DOHH2 (cell line): ENCODE measurements around the gene RNASE12.

Source experiments
- EZH2phosphoT487 ChIP-seq: fragments of 200-600 bp; sonication (generic); IDR thresholded peaks from 2 replicates; pipeline ENCODE4 v1.6.1; 2017; ENCODE audit warnings: borderline replicate concordance, mild to moderate bottlenecking, antibody characterized with exemption, low read length, moderate library complexity, mixed read lengths
- TF ChIP-seq, protein P1 (sequence below): fragments of 200-600 bp; sonication (generic); IDR thresholded peaks from one replicate; pipeline ENCODE4 v1.5.1; 2014; ENCODE audit warnings: antibody characterized with exemption, mild to moderate bottlenecking, low read depth, low read length; ENCODE audit not compliant: poor library complexity, severe bottlenecking

DNA sequence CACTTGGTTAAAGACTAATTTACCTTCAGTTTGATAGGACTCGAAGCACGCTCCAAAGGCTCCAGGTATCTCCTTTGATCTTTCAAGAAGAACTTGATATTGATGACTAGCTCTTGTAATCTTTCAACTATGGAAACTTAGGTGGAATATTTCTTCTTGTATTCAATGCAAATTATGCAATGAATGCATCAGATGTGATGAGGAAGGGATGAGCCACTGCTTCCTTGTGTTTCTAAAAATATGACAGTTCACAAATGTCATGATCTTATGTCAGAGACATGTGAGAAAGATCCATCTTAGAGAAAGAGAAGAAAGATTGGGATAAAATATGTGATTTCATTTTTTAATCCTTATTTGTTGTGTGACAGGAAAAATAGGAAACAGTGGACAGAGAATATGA is 40.2 kb downstream of the RNASE12 start:
- TF ChIP-seq, protein P1, sequence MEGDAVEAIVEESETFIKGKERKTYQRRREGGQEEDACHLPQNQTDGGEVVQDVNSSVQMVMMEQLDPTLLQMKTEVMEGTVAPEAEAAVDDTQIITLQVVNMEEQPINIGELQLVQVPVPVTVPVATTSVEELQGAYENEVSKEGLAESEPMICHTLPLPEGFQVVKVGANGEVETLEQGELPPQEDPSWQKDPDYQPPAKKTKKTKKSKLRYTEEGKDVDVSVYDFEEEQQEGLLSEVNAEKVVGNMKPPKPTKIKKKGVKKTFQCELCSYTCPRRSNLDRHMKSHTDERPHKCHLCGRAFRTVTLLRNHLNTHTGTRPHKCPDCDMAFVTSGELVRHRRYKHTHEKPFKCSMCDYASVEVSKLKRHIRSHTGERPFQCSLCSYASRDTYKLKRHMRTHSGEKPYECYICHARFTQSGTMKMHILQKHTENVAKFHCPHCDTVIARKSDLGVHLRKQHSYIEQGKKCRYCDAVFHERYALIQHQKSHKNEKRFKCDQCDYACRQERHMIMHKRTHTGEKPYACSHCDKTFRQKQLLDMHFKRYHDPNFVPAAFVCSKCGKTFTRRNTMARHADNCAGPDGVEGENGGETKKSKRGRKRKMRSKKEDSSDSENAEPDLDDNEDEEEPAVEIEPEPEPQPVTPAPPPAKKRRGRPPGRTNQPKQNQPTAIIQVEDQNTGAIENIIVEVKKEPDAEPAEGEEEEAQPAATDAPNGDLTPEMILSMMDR, result no peak
- no peak for TF ChIP-seq EZH2phosphoT487
